Hepatocyte (in vitro differentiated cells): ENCODE measurements around the gene LITAF. TPM values are rescaled to one million over a fixed set of nuclear protein-coding genes. Genes with fewer than 3 reads are reported as not detected.

ENCODE experiments used
- DNase-seq: peaks from one replicate; pipeline ENCODE4 v3.0.0-alpha.2; 2016; ENCODE audit warnings: low spot score
- H2AFZ ChIP-seq: fragments of 200-600 bp; sonication (generic); 2 replicates; pipeline ENCODE4 v1.6.0; 2016; ENCODE audit warnings: antibody characterized with exemption, mild to moderate bottlenecking
- H3K27ac ChIP-seq: fragments of 200-600 bp; sonication (generic); 2 replicates; pipeline ENCODE4 v1.5.1; 2016; ENCODE audit warnings: mild to moderate bottlenecking
- H3K27me3 ChIP-seq: fragments of 200-600 bp; sonication (generic); 2 replicates; pipeline ENCODE4 v1.6.1; 2016
- H3K36me3 ChIP-seq: fragments of 200-600 bp; sonication (generic); replicated peaks from 2 replicates; pipeline ENCODE4 v1.5.1; 2016; ENCODE audit warnings: low read depth; ENCODE audit not compliant: insufficient read depth
- H3K4me1 ChIP-seq: fragments of 200-600 bp; sonication (generic); 2 replicates; pipeline ENCODE4 v1.5.1; 2016; ENCODE audit warnings: mild to moderate bottlenecking, moderate library complexity; ENCODE audit not compliant: insufficient read depth
- H3K4me2 ChIP-seq: fragments of 200-600 bp; sonication (generic); 2 replicates; pipeline ENCODE4 v1.6.0; 2016
- H3K4me3 ChIP-seq: fragments of 200-600 bp; sonication (generic); 2 replicates; pipeline ENCODE4 v1.5.1; 2016; ENCODE audit warnings: mild to moderate bottlenecking
- H3K79me2 ChIP-seq: fragments of 200-600 bp; sonication (generic); 2 replicates; pipeline ENCODE4 v1.6.0; 2017; ENCODE audit warnings: mild to moderate bottlenecking
- H3K9me2 ChIP-seq: fragments of 200-600 bp; sonication (generic); replicated peaks from 2 replicates; pipeline ENCODE4 v1.6.0; 2017; ENCODE audit warnings: mild to moderate bottlenecking; ENCODE audit not compliant: insufficient read depth
- H3K9me3 ChIP-seq: fragments of 200-600 bp; sonication (generic); 2 replicates; pipeline ENCODE4 v1.5.1; 2016; ENCODE audit warnings: low read depth, mild to moderate bottlenecking
- H4K20me1 ChIP-seq: fragments of 200-600 bp; sonication (generic); 2 replicates; pipeline ENCODE4 v1.6.0; 2016; ENCODE audit warnings: mild to moderate bottlenecking; ENCODE audit not compliant: insufficient read depth, poor library complexity, severe bottlenecking
- CTCF ChIP-seq: fragments of 200-600 bp; sonication (generic); IDR thresholded peaks from 2 replicates; pipeline ENCODE4 v1.5.1; 2016; ENCODE audit warnings: antibody characterized with exemption, mild to moderate bottlenecking; ENCODE audit not compliant: poor library complexity
- EZH2 ChIP-seq: fragments of 200-600 bp; sonication (generic); IDR thresholded peaks from 2 replicates; pipeline ENCODE4 v1.6.1; 2016; ENCODE audit warnings: antibody characterized with exemption, mild to moderate bottlenecking, borderline replicate concordance
- EZH2phosphoT487 ChIP-seq: fragments of 200-600 bp; sonication (generic); IDR thresholded peaks from one replicate; pipeline ENCODE4 v1.6.1; 2018; ENCODE audit warnings: antibody characterized with exemption, mild to moderate bottlenecking, low read depth, moderate library complexity; ENCODE audit not compliant: unreplicated experiment, severe bottlenecking
- WGBS: methylation state at CpG from one replicate; pipeline ENCODE4 v1.1.6; 2016; ENCODE audit warnings: low lambda C conversion rate; ENCODE audit errors: missing lambda C conversion rate; 5-methylcytosine and 5-hydroxymethylcytosine counted together
- polyA plus RNA-seq: library from polyadenylated mRNA; unstranded; fragments of >200 nt; fragmentation: Nextera tagmentation; extraction: Ambion mirVana; gene quantifications from 2 replicates; pipeline ENCODE4 v1.2.1, GENCODE V29; 2016
- total RNA-seq: library from RNA; depleted of rRNA; stranded (reverse); fragments of >200 nt; gene quantifications from 2 replicates; pipeline ENCODE4 v1.2.3, GENCODE V29; 2014

LITAF gene
- total and polyA plus RNA-seq, 2 experiments from 2014 or later, result 65.6 to 134 TPM

DNA sequence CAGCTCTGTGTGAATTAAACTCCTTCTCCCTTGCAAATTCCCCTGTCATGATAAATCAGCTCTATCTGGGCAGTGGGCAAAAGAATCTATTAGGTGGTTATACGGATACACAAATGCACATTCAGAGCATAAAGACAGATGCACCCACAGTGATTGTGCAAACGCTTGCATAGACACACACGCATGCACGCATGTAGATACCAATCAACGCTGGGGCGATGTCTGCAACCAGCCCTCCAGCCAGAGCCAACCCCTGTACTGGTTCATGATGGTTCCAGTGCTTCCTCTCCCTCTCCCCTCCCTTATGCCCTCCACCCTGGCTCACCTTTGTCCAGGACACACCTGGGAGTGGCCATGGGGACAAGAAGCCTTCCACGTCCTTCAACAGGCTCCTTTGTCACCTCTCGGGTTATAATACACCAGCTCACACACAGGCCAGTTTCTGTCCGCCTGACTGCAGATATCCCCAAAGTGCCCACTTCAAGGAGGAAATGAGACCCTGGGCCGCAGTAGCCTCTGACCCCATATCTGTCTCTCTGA lies 48.5 kb upstream of the LITAF start:
- Histone ChIP-seq H3K79me2 (no peaks in the 10 kb centered on the region), H3K4me1 (peaks cover 22% of the 10 kb centered on the region), H3K4me3 (no peak overlapping the region), H3K4me2 (no peak overlapping the region), H3K27ac (peak overlapping the region; percentile 75), H3K36me3 (no peaks in the 10 kb centered on the region), H4K20me1 (no peaks in the 10 kb centered on the region), H3K9me2 (no peaks in the 10 kb centered on the region), H3K9me3 (no peaks in the 10 kb centered on the region), H3K27me3 (no peaks in the 10 kb centered on the region), H2AFZ (no peak overlapping the region)
- 93% methylated on average over 9 of the region's 10 CpGs for WGBS
- DNase-seq, result no peak
- TF ChIP-seq EZH2phosphoT487, result no peak
- no peak for TF ChIP-seq EZH2
- TF ChIP-seq CTCF, result no peak

- Histone ChIP-seq H3K4me1 (peaks cover 22% of the 10 kb centered on the region), H3K36me3 (no peaks in the 10 kb centered on the region), H3K27ac (no peak overlapping the region), H3K79me2 (no peaks in the 10 kb centered on the region), H2AFZ (no peak overlapping the region), H3K4me3 (no peak overlapping the region), H4K20me1 (no peaks in the 10 kb centered on the region), H3K27me3 (no peaks in the 10 kb centered on the region), H3K9me3 (no peaks in the 10 kb centered on the region), H3K9me2 (no peaks in the 10 kb centered on the region), H3K4me2 (no peak overlapping the region)
- no peak for TF ChIP-seq EZH2phosphoT487
- TF ChIP-seq EZH2, result no peak
- no peak for TF ChIP-seq CTCF
- 90% methylated on average over 6 of the region's 6 CpGs for WGBS
- DNase-seq, result no peak
Measured at GRCh38 chr16:11634312-11634711, 47.6 kb upstream of the LITAF start.

DNA sequence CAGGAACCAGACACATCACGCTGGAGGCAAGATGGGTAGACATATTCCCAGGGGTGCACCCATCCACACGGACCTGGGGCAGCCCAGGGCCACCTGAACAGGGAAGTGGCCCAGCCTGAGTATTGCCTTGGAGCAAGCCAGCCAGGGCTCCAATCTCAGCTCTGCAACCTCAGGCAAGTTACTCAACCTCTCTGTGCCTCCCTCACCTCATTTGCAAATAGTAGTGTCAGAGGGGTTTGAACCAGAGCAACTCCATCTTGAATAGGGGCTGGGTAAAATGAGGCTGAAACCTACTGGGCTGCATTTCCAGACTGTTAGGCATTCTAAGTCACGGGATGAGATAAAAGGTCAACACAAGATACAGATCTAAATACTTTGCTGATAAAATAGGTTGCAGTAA lies 46.4 kb upstream of the LITAF start:
- DNase-seq, result no peak
- H3K4me3 ChIP-seq, result no peak overlapping the region
- no peaks in the 10 kb centered on the region for H3K9me2 ChIP-seq
- 78% methylated on average over 3 of the region's 3 CpGs for WGBS
- TF ChIP-seq EZH2phosphoT487 (no peak), CTCF (no peak), EZH2 (no peak)
- no peaks in the 10 kb centered on the region for H3K79me2 ChIP-seq
- peaks cover 23% of the 10 kb centered on the region for H3K4me1 ChIP-seq
- no peaks in the 10 kb centered on the region for H3K27me3 ChIP-seq
- H3K27ac ChIP-seq, result peak overlapping the region; percentile 87
- H4K20me1 ChIP-seq, result no peaks in the 10 kb centered on the region
- no peak overlapping the region for H2AFZ ChIP-seq
- H3K4me2 ChIP-seq, result peak overlapping the region; percentile 46
- no peaks in the 10 kb centered on the region for H3K36me3 ChIP-seq
- no peaks in the 10 kb centered on the region for H3K9me3 ChIP-seq
